SK-N-MC (cell line): Measurements from ENCODE around the gene LGI2.

Source experiments
- EZH2 ChIP-seq: fragments of 200-600 bp; sonication (generic); IDR thresholded peaks from one replicate; pipeline ENCODE4 v1.6.1; 2017; ENCODE audit warnings: antibody characterized with exemption
- FOXP2 ChIP-seq: optimal IDR thresholded peaks from 2 replicates; pipeline ENCODE3; 2011; ENCODE audit warnings: mild to moderate bottlenecking, moderate library complexity; ENCODE audit not compliant: insufficient read depth; ENCODE audit errors: extremely low read length, control extremely low read depth
- POLR2AphosphoS5 ChIP-seq: IDR thresholded peaks from 2 replicates; pipeline ENCODE4 v1.6.1; 2012; ENCODE audit warnings: mild to moderate bottlenecking, low read depth, low read length, borderline replicate concordance

GRCh38 chr4:25019501-25019900 is 11.2 kb downstream of the LGI2 start:
- TF ChIP-seq EZH2 (no peak), POLR2AphosphoS5 (no peak), FOXP2 (no peak)
